Lung (tissue), 12 donors: Measurements from ENCODE around the gene SAT2. TPM values are rescaled to one million over a fixed set of nuclear protein-coding genes. Genes with fewer than 3 reads are reported as not detected.
A peak's percentile ranks its signal among the peaks of the same experiment; 100 is the strongest.

Experiments
- ATAC-seq: fragments of 200-7000 bp; cut with Tn5 transposase; one replicate; pipeline ENCODE4 v1.9.1; 2020; ENCODE audit warnings: moderate number of reproducible peaks; ENCODE audit not compliant: insufficient read depth, low FRiP score
- DNase-seq, 3 donors: peaks; one replicate each; pipeline ENCODE4 v3.0.0-alpha.2; 2013 to 2017
- H3K27ac ChIP-seq, 2 donors: one replicate each; pipeline ENCODE4 v1.5.1; 2013; ENCODE audit warnings: mild to moderate bottlenecking in 2 of 2, moderate library complexity in 2 of 2, control low read depth in 1 of 2, inconsistent platforms in 1 of 2, low read depth in 1 of 2, low read length in 1 of 2
- H3K27me3 ChIP-seq, 3 donors: one replicate each; pipeline ENCODE4 v1.5.1; 2013; ENCODE audit warnings: low read length in 2 of 3; ENCODE audit not compliant: control insufficient read depth in 3 of 3, insufficient read depth in 3 of 3
- H3K36me3 ChIP-seq, 4 donors: one replicate each; pipeline ENCODE4 v1.5.1; 2013; ENCODE audit warnings: low read length in 4 of 4, mild to moderate bottlenecking in 1 of 4, moderate library complexity in 1 of 4; ENCODE audit not compliant: control insufficient read depth in 4 of 4, insufficient read depth in 4 of 4
- H3K4me1 ChIP-seq, 5 donors: one replicate each; pipeline ENCODE4 v1.5.1; 2013; ENCODE audit warnings: low read length in 5 of 5, mild to moderate bottlenecking in 2 of 5, moderate library complexity in 1 of 5; ENCODE audit not compliant: control insufficient read depth in 5 of 5, insufficient read depth in 5 of 5
- H3K4me3 ChIP-seq: one replicate; pipeline ENCODE4 v1.5.1; 2013; ENCODE audit warnings: mild to moderate bottlenecking, control low read depth, moderate library complexity
- H3K9ac ChIP-seq, 2 donors: one replicate each; pipeline ENCODE4 v1.5.1; 2013; ENCODE audit warnings: low read length in 2 of 2, control low read depth in 1 of 2; ENCODE audit not compliant: insufficient read depth in 1 of 2
- H3K9me3 ChIP-seq, 4 donors: one replicate each; pipeline ENCODE4 v1.5.1; 2013; ENCODE audit warnings: low read length in 3 of 4, mild to moderate bottlenecking in 1 of 4, moderate library complexity in 1 of 4; ENCODE audit not compliant: control insufficient read depth in 4 of 4, insufficient read depth in 3 of 4
- WGBS, 2 donors: extraction: QIAGEN DNeasy Blood & Tissue Kit; methylation state at CpG; one replicate each; pipeline ENCODE4 v1.1.7; 2013; 5-methylcytosine and 5-hydroxymethylcytosine counted together
- polyA plus RNA-seq, 2 donors: library from polyadenylated mRNA; stranded (reverse); fragments of 200-250 nt; gene quantifications; one replicate each; pipeline ENCODE4 v1.2.1, GENCODE V29; 2013
- total RNA-seq, 2 donors: library from RNA; depleted of rRNA in 1 of 2; stranded (reverse); fragments of >200 nt in 1 of 2; gene quantifications; one replicate each; pipeline ENCODE4 v1.2.1, GENCODE V29; 2014 to 2021
- TF ChIP-seq, protein P1 (sequence below): IDR thresholded peaks from 2 replicates; pipeline ENCODE4 v1.5.1; 2012; ENCODE audit warnings: mild to moderate bottlenecking; ENCODE audit errors: control extremely low read depth, extremely low read depth
- donor health status: control.
- donor health status: control.
- donor health status: Bipolar disorder and iron deficiency.
- donor health status: healthy.
- donor health status: DM: yes; HTN: yes; CAD: no.

The SAT2 gene
- total and polyA plus RNA-seq, 4 donors, result 50.7 to 168 (median 89.5) TPM

DNA sequence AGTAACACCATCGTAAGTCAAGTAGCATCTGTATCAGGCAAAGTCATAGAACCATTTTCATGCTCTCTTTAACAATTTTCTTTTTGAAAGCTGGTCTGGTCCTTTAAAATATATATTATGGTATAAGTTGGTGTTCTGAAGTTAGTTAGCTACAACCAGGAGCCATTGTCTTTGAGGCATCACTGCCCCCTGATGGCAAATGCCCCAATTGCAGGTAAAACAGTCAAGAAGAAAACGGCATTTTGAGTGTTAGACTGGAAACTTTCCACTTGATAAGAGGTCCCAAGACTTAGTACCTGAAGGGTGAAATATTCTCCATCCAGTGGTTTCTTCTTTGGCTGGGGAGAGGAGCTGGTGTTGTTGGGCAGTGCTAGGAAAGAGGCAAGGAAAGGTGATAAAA lies 45.6 kb upstream of the SAT2 start:
- Histone ChIP-seq H3K9ac (no peak overlapping the region), H3K27me3 (no peaks in the 10 kb centered on the region), H3K9me3 (peaks cover 0 to 9% (median 5%) of the 10 kb centered on the region in 4 donors), H3K4me3 (no peak overlapping the region), H3K4me1 (peaks cover 0 to 4% (median 0%) of the 10 kb centered on the region in 5 donors), H3K36me3 (peaks cover 20 to 49% (median 32%) of the 10 kb centered on the region in 4 donors), H3K27ac (no peak overlapping the region)
- TF ChIP-seq, protein P1, sequence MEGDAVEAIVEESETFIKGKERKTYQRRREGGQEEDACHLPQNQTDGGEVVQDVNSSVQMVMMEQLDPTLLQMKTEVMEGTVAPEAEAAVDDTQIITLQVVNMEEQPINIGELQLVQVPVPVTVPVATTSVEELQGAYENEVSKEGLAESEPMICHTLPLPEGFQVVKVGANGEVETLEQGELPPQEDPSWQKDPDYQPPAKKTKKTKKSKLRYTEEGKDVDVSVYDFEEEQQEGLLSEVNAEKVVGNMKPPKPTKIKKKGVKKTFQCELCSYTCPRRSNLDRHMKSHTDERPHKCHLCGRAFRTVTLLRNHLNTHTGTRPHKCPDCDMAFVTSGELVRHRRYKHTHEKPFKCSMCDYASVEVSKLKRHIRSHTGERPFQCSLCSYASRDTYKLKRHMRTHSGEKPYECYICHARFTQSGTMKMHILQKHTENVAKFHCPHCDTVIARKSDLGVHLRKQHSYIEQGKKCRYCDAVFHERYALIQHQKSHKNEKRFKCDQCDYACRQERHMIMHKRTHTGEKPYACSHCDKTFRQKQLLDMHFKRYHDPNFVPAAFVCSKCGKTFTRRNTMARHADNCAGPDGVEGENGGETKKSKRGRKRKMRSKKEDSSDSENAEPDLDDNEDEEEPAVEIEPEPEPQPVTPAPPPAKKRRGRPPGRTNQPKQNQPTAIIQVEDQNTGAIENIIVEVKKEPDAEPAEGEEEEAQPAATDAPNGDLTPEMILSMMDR, result no peak
- ATAC-seq, result no peak
- no peak for DNase-seq
- 94 to 96% methylated on average over 2 of the region's 2 CpGs for WGBS, 2 donors

GRCh38 chr17:7668482-7668881 lies 40.9 kb upstream of the SAT2 start:
- WGBS, 2 donors, result 93 to 95% methylated on average over 7 of the region's 7 CpGs
- ATAC-seq (no peak), DNase-seq (no peak)
- TF ChIP-seq, protein P1, result no peak
- no peaks in the 10 kb centered on the region for H3K27me3 ChIP-seq
- no peak overlapping the region for H3K4me3 ChIP-seq
- H3K27ac ChIP-seq, result no peak overlapping the region
- H3K9me3 ChIP-seq, result peaks cover 0 to 7% (median 2%) of the 10 kb centered on the region in 4 donors
- H3K9ac ChIP-seq, result no peak overlapping the region
- H3K36me3 ChIP-seq, result peaks cover 10 to 35% (median 20%) of the 10 kb centered on the region in 4 donors
- H3K4me1 ChIP-seq, result no peaks in the 10 kb centered on the region

GRCh38 chr17:7667656-7668406 lies 40.2 kb upstream of the SAT2 start:
- TF ChIP-seq, protein P1, result no peak
- DNase-seq (peak in 1 of 3 donors; percentile 68), ATAC-seq (no peak)
- H3K27ac ChIP-seq, result no peak overlapping the region
- no peak overlapping the region for H3K4me3 ChIP-seq
- H3K4me1 ChIP-seq, result no peaks in the 10 kb centered on the region
- H3K27me3 ChIP-seq, result no peaks in the 10 kb centered on the region
- H3K36me3 ChIP-seq, result peaks cover 6 to 32% (median 15%) of the 10 kb centered on the region in 4 donors
- H3K9me3 ChIP-seq, result peaks cover 0 to 4% (median 0%) of the 10 kb centered on the region in 4 donors
- H3K9ac ChIP-seq, result no peak overlapping the region
- 84 to 90% methylated on average over 10 of the region's 10 CpGs for WGBS, 2 donors
